Mucosa of gallbladder (tissue), 1 donor: ENCODE results near the gene GLS2. TPM values are rescaled to one million over a fixed set of nuclear protein-coding genes. Genes with fewer than 3 reads are reported as not detected.
"Not testable (repeated sequence)": the region's sequence is repeated elsewhere in the genome, so short reads cannot be mapped to it uniquely, and the experiment has no call there.

ENCODE experiments used
- DNase-seq: peaks from one replicate; pipeline ENCODE4 v3.0.0-alpha.2; 2020; ENCODE audit warnings: low spot score
- total RNA-seq: library from RNA; stranded (reverse); gene quantifications from one replicate; pipeline ENCODE4 v1.2.1, GENCODE V29; 2021
- donor health status: DM: no; HTN: no; CAD: no.

The GLS2 gene
- total RNA-seq, 1 donor from 2014 or later = 1.8 TPM

GRCh38 chr12:56493409-56494105 lies 5.6 kb upstream of the GLS2 start:
- not testable (repeated sequence) for DNase-seq

- no peak for DNase-seq
Observed at GRCh38 chr12:56490360-56490759, 2.4 kb upstream of the GLS2 start.

- DNase-seq = peak; percentile 12
Observed at GRCh38 chr12:56487448-56488040, 417 bp downstream of the GLS2 start.

GRCh38 chr12:56486694-56487093 lies 1.3 kb downstream of the GLS2 start:
- DNase-seq = no peak

GRCh38 chr12:56484566-56484965 lies 3.4 kb downstream of the GLS2 start:
- no peak for DNase-seq

GRCh38 chr12:56479625-56480024 lies 8.3 kb downstream of the GLS2 start:
- DNase-seq = no peak

GRCh38 chr12:56477521-56478225 lies 10.3 kb downstream of the GLS2 start:
- no peak for DNase-seq

GRCh38 chr12:56476972-56477432 lies 11.0 kb downstream of the GLS2 start:
- DNase-seq = no peak

- no peak for DNase-seq
Observed at GRCh38 chr12:56476143-56476542, 11.8 kb downstream of the GLS2 start.

GRCh38 chr12:56474389-56474788 lies 13.6 kb downstream of the GLS2 start:
- DNase-seq = no peak

GRCh38 chr12:56469007-56469930 lies 18.7 kb downstream of the GLS2 start:
- DNase-seq = no peak

GRCh38 chr12:56468216-56469006 lies 19.6 kb downstream of the GLS2 start, which contains the start of gene SPRYD4:
Gene SPRYD4, plus strand, starts transcription at chr12:56468578. Its CDS starts 14 bp downstream, at chr12:56468592.
- peak; percentile 94 for DNase-seq

- no peak for DNase-seq
Observed at GRCh38 chr12:56462565-56462964, 25.4 kb downstream of the GLS2 start.

- DNase-seq = no peak
Observed at GRCh38 chr12:56461235-56462159, 26.5 kb downstream of the GLS2 start.

- DNase-seq = no peak
Observed at GRCh38 chr12:56457817-56458216, 30.1 kb downstream of the GLS2 start.

GRCh38 chr12:56454557-56454956 lies 33.4 kb downstream of the GLS2 start, which contains the start of gene MIP:
Gene MIP, minus strand, starts transcription at chr12:56454657. Its CDS starts 44 bp downstream, at chr12:56454613.
- DNase-seq = no peak

GRCh38 chr12:56451147-56451546 lies 36.8 kb downstream of the GLS2 start:
- no peak for DNase-seq

- no peak for DNase-seq
Observed at GRCh38 chr12:56450241-56450640, 37.7 kb downstream of the GLS2 start.

- no peak for DNase-seq
Observed at GRCh38 chr12:56449622-56449984, 38.4 kb downstream of the GLS2 start.
